ENCODE measurements around the gene PRCP.

PRCP gene

GRCh38 chr11:82906236-82906635 is 6.0 kb upstream of the PRCP start:
- no peak for DNase-seq

- no peak for DNase-seq
These were observed 3.8 kb upstream of the PRCP start for GRCh38 chr11:82903843-82904586.

DNA sequence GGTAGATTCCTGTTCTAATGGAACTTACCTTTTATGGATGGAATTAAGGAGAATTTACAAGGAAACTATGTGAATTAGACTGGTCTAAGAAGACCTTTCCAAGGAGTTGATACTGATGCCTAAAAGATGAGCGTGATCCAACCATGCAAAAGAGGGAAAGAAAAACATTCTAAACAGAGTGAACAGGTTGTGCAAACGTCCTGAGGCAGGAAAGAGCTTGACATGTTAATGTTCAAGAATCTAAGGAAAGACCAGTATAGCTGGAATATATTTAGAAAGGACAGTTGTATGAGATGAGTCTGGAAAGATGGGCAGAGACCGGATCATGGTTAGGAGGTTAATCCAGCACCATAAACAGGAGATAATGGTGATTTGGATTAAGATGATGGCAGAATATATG is 2.6 kb upstream of the PRCP start:
- DNase-seq: no peak

DNA sequence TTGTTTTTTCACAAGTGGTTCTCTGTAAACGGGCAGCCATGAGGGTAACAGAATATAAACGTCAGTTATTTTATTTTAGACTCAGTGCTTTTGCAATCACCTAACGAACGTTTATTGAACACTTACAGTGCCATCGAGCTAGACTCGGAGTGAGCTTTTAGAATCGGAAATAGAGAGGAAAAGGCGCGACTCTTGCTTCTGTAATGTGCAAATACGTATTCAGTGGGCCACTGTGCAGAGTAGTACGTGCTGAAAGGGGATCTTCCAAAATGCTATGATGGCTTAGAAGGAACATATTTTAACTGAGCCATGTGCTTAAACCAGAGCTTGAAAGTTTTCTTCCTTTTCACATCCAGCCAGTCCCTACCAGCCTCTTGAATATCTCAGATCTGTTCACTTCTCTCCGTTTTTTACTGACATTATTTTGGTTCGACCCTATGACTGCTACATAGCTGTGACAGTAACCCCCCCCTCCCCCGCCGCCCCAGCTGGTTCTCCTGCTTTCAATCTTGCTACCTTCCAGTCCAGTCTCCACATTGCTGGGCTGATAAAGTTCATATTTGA is 1.8 kb upstream of the PRCP start:
- no peak for DNase-seq

DNA sequence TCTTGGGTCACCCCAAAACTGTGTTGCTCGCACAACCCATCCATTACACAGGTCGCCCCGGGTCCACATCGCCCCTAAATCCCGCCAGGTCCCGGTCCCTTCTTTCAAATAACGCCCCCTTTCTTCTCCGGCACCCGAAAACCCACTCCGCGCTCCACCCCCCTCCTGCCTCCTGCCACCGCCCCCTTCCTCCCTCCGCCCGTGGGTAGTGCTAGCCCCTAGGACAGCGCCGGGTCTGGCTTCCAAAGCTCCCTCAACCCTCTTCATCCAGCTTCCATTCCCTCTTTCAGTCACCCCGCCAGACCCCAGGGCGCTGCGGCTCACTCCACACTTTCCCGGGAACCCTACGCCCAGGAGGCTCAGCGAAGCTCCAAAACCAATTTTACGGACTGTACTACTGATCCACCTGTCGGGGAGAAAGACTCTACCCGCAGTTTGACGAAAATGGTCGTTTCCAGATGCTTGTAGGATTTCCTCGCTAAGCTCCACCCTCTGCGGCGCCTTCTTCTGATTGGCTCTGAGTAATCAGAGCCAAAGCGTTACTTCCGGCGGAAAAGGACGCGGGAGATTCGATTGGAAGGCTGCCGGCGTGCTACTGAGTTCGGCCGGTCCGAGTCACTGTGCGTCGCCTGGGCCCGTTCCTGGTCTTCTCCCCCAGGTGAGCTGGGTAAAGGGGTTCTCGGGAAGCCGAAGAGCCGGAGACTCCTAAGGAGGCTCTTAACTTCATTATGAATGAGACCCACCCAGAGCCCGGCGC is 1.1 kb upstream of the PRCP start, which contains the start of gene DDIAS:
Gene DDIAS, plus strand, starts transcription at position 572 of the 757 bp plus-strand sequence. CDS start 13,003 bp downstream, outside the sequence.
- peak; percentile 88 for DNase-seq

DNA sequence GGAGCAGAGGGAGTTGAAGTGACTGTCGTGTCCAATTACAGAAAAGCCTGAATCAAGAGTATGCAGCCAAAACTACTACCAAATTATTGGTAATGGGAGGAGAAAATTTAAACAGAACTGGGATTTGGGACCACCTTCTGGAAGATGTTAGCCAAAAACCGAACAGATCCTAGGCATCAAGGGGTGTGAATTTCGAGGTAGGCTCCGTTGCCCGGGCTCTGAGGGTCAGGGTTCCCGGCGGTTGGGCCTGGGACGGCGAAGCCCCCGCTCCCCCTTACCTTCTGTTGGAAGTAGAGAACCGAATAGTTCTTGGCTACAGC is 313 bp downstream of the PRCP start:
- no peak for DNase-seq

DNA sequence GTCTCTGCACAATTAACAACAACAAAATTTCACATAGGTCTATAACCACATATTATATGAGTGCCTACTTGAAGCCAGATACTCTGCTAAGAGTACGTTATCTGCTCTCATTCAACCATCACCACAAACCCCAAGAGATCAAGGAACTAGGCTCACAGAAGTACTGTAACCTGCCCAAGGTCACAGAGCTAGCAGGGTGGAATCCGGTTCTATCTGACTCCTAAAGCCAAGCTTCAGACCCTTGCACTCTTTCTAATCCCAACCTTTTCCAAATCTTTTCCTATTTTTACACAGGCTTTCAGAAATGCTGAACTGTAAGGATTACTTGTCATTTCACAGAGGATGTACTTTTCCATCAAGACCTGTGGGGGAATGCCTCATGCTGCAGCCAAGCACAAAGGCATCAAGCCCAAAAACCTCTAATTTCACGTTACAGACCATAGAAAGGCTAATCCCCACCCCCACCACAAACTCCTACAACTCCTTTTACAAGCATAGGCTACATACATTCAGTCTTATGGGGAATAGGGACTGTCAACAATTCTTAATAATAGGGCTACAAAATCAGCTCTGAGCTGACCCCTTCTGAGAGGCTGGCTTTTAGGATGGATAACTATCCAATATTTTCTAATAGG is 927 bp downstream of the PRCP start:
- DNase-seq: no peak

DNA sequence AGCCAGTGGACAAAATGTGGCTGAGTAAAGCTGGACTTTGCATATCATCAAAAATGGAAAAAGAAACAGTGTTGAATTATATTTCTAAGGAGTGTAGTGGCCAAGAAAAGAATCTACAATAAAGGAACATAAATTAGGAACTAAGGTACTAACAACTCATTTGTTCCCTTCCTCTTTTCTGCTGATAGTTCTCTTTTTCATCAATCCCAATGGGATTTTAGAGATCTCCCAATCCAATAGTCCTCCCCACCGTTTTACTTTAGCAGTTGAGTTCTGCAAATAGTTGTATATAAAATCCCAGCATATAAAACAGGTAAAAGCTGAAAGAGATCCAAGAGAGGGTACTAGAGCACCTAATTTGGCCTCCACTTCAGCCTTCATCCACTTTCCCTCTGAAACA is 2.0 kb downstream of the PRCP start:
- no peak for DNase-seq

- no peak for DNase-seq
These were observed 4.0 kb downstream of the PRCP start for GRCh38 chr11:82896183-82896582.

- no peak for DNase-seq
These were observed 4.7 kb downstream of the PRCP start for GRCh38 chr11:82895437-82896091.

GRCh38 chr11:82892611-82893169 is 7.5 kb downstream of the PRCP start:
- no peak for DNase-seq

GRCh38 chr11:82890936-82891335 is 9.3 kb downstream of the PRCP start:
- no peak for DNase-seq

- DNase-seq: no peak
These were observed 10.3 kb downstream of the PRCP start for GRCh38 chr11:82890002-82890341.

DNA sequence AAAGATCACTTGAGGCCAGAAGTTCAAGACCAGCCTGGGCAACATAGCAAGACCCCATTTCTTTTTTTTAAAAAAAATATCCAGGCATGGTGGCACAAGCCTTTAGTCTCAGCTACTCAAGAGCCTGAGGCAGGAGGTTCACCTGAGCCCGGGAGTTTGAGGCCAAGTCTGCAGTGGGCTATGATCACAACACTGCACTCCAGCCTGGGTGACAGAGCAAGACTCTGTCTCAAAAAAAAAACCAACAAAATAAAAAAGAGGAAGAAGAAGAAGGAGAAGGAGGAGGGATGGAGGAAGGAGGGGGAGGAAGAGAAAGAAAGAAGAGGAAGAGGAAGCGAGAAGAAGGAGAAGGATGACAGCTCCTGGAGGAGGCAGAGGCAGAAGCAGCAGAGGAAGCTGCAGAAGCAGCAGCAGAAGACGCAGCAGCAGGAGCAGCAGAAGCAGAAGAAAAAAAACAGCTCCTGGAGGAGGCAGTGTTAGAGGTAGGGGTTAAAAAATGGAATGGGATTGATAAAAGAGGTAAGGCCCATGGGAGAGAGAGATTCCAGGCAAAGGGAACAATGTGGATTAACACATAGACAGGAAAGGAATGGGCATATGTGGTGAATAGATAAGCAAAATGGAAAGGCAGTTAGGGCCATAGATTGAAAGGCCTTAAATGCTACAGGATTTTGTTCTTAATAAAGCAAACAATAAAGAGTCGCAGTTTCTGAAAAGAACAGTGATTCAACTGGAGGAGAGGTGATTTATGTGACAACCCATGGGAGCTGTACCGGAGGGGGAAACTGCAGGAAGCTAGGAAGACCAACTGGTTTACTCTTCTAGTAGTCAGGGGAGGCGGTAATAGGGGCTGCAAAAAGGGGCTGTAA is 10.9 kb downstream of the PRCP start:
- no peak for DNase-seq

GRCh38 chr11:82883853-82884252 is 16.4 kb downstream of the PRCP start:
- DNase-seq: no peak

GRCh38 chr11:82874646-82875523 is 25.3 kb downstream of the PRCP start:
- DNase-seq: no peak

DNA sequence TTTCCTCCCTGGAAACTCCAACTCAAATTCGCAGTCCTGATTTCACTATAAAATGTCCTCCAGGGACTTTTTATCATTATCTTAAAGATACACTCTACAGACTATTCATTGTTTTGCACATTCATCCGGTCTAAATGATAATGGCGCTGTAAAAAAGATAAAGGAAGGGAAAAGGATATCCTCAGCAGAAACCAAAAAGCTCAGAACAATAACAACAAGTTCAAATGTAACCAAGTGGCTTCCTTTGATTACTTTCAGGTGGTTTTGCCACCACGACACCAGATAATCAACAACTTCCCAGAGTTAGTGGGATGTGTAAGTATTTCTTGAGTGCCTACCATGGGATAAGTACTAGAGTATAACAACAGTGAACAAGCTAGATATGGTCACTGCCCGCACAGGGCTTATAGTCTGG is 26.3 kb downstream of the PRCP start:
- DNase-seq: no peak

- DNase-seq: no peak
These were observed 27.7 kb downstream of the PRCP start for GRCh38 chr11:82872377-82873150.

DNA sequence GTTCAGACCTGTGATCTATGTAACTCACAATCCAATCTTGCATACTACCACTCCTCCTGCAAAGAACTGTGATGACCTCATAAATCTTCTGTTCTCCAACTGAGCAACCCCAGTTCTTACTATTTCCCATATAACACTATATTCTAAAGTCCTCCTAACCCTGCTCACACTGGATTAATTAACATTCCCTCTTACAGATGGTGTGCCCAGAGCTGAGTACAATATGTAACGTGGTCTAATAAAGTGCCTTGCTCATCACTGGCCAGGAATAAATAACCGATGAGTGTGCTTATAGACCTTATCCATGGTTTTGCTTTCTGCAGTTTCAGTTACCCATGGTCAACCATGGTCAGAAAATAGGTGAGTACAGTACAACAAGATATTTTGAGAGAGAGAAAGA is 28.6 kb downstream of the PRCP start:
- DNase-seq: no peak

DNA sequence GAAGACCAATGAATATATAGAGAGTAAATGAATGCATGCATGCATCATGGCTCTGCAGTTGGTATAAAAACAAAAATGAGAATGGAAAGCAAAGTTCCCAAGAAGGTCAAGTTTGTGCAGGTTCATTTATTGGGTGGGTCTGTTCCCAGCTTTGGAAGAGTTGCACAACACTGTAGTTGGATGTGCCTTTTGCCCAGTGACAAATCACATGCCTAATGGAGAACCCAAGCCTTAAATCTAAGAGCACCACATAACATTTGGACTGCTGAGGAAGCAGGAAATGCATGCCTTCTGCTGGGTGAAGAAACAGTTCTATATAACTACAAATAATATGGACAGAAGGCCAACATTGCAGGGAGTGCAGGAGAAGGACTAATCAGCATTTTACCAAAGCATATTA is 30.6 kb downstream of the PRCP start:
- no peak for DNase-seq

Measured in activated T-cell treated with anti-CD3 and anti-CD28 coated beads for 4 hours (primary cell).